GM12874 (cell line): ENCODE measurements around the gene SPTLC3.

Experiments used
- TF ChIP-seq, protein P1 (sequence below): IDR thresholded peaks from 2 replicates; pipeline ENCODE4 v1.5.1; 2011; ENCODE audit warnings: low read depth, mild to moderate bottlenecking, control low read depth, low read length, moderate library complexity; ENCODE audit not compliant: insufficient read depth

SPTLC3 gene

DNA sequence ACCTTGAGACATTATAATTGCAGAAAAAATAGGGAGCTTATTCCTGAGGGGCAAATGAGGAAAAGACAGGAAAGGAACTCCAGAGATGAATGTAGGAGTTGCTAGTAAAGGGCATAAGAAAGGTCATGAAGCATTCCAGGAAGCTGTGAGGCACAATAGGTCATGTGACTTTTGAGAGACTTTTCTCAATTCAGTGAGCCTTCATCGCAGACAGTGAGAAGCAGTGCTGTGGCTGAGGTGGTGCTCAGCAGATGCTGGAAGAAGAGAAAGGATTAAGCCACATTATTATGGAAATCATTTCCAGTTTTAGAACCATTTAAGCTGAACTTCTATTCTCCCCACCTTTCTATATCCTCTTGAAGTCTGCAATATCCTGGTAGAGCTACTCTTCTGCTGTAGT, 4.1 kb downstream of the SPTLC3 start:
- TF ChIP-seq, protein P1, sequence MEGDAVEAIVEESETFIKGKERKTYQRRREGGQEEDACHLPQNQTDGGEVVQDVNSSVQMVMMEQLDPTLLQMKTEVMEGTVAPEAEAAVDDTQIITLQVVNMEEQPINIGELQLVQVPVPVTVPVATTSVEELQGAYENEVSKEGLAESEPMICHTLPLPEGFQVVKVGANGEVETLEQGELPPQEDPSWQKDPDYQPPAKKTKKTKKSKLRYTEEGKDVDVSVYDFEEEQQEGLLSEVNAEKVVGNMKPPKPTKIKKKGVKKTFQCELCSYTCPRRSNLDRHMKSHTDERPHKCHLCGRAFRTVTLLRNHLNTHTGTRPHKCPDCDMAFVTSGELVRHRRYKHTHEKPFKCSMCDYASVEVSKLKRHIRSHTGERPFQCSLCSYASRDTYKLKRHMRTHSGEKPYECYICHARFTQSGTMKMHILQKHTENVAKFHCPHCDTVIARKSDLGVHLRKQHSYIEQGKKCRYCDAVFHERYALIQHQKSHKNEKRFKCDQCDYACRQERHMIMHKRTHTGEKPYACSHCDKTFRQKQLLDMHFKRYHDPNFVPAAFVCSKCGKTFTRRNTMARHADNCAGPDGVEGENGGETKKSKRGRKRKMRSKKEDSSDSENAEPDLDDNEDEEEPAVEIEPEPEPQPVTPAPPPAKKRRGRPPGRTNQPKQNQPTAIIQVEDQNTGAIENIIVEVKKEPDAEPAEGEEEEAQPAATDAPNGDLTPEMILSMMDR: no peak

DNA sequence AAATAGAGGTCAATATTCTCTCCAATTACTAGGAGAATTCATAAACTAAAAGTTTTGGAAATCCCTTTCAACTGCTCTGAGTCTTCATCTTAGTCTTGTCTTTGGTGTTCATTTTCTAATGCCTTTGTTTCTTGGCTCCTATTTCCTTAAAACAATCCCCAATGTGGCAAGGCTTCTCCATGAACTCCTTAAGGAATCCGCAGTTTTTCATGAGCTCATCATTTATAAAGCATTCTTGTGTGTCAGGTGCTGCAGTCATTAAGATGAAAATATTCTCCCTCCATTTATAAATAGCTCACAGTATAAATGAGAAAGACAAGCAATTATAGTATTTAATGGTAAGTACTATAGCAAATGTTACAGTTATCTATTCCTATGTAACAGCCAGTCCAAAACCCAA, 4.6 kb downstream of the SPTLC3 start:
- TF ChIP-seq, protein P1: no peak

DNA sequence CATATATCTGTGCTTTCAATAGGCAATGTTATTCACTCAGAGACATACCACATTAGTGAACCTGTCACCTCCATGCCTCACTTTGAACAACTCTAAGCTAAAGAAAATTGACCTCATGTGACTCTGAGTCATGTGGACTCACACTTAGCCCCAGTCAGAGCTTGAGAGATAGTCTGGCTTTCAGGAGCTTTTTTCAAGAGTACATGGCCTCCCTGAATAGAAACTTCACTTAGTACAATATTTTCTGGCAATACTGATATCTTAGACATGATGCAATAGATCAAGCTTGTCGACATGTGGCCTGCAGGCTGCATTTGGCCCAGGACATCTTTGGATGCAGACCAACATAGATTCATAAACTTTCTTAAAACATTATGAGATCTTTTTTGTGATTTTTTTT, 8.5 kb downstream of the SPTLC3 start:
- TF ChIP-seq, protein P1: no peak

DNA sequence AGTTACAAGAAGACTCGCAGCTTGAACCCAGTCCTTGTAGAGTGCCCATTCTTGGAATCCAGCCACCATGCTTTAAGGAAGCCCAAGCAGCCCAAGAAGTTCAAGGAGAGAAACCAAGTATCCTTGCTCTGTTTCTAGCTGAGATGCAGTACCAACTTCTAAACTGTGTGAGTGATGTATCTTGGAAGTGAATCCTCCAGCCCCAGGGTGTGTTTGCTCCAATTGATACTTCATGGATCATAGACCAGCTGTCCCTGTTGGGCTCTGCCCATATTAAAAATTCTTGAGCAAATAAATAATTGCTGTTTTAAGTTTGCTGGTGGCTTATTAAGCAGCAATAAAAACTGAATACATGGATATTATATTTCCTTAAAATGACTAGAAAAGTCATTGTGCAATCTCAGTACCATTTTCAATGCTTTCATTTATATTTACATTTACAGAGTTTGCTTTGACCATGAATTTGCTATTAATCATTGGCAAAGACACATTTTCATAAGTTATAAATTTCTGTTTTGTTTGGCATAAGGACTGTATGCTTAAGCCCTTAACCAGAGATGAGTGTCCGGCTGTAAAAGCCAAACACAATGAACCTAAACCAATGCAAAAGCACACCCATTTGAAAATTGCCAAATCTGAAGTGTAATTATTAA, 9.2 kb downstream of the SPTLC3 start:
- TF ChIP-seq, protein P1: no peak

DNA sequence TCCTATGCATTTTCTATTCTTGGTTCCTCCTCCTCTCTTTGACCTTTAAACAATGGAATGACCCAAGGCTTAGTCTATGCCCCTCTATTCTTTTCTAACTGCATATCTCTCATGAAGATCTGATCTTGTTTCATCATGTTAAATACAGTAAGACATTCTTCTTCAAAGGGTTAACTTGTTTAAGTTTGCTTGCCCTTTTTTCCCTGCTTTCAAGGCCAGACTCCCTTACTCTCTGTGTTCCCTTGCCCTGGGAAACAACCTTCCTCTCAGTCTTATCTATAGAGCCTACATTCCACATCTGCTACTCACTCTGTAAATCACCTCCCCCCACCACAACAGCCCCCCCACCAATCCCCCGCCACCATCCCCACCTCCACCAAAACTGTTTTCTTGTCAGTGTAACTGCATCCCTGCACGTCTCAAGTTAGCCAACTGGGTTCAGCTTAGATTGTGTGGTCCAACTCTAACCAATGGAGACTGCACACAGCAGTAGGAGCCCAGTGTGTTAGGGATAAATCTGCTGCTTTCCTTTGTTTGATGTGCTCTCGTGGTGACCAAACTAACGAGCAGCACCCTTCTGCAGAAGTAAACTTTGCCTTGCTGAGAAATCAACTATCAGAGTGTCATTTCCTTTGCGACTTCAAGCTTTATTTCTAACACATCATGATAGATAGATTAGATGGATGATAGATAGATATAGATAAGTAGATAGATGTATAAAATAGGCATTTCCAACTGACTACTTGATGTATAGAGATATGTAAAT, 12.6 kb downstream of the SPTLC3 start:
- TF ChIP-seq, protein P1: no peak

DNA sequence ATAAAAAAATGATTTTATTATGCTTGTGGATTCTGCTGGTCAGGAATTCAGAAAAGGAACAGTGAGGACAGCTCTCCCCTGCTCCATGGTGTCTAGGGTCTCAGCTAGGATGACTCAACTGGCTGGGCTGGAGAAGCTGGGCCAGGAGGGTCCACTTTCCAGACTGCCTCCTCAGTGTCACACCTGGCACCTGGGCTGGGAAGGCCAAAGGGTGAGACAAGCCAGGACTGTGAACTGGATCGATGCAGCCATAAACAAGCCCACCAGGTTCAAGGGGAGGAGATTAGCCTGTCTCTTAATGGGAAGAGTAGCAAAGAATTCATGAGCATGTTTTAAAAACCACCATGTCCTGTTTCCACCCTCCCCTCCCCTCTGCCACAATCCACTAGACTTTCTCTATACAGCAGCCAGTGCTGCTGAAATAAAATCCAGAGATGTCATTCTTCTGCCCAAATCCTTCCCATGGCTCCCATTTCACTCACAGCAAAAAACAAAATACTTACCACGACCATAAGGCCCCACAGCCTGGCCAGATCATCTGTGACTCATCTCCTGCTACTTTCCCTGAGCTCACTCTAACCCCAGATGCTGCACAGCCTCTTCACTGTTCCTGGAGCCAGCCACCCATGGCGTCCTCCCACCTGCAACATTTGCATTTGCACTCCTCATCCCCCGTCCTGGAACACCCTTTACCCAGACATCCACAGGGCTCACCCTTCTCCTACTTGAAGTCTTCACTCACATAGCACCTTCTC, 13.8 kb downstream of the SPTLC3 start:
- TF ChIP-seq, protein P1: no peak

DNA sequence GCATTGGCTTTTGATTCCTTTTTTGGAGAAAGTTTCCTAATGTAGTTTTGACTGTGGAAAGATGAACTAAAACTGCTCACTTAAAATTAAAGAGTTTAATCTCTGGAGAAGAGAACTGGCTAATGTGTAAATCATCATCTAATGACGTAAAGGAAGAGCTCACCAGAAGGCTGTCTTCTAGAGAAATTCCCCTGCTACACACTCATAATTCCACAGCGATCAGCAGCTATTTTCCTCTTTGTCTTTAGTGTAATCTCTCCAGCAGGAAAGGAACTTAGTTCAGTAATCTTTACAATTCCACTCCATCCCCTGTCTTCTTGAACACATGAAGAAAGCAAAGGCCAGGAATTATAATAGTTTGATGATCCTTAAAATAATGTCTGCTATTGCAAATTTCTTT, 15.8 kb downstream of the SPTLC3 start:
- TF ChIP-seq, protein P1: no peak
